Epithelial cell of prostate (primary cell): ENCODE measurements around the gene ITGAE.
"Not testable (repeated sequence)": the region's sequence is repeated elsewhere in the genome, so short reads cannot be mapped to it uniquely, and the experiment has no call there.

Source experiments
- DNase-seq: peaks from one replicate; pipeline ENCODE4 v3.0.0-alpha.2; 2011; ENCODE audit warnings: low read depth, low spot score
- H3K27ac ChIP-seq: fragments of 450-650 bp; 2 replicates; pipeline ENCODE4 v1.5.1; 2017; ENCODE audit warnings: mild to moderate bottlenecking

Gene ITGAE

DNA sequence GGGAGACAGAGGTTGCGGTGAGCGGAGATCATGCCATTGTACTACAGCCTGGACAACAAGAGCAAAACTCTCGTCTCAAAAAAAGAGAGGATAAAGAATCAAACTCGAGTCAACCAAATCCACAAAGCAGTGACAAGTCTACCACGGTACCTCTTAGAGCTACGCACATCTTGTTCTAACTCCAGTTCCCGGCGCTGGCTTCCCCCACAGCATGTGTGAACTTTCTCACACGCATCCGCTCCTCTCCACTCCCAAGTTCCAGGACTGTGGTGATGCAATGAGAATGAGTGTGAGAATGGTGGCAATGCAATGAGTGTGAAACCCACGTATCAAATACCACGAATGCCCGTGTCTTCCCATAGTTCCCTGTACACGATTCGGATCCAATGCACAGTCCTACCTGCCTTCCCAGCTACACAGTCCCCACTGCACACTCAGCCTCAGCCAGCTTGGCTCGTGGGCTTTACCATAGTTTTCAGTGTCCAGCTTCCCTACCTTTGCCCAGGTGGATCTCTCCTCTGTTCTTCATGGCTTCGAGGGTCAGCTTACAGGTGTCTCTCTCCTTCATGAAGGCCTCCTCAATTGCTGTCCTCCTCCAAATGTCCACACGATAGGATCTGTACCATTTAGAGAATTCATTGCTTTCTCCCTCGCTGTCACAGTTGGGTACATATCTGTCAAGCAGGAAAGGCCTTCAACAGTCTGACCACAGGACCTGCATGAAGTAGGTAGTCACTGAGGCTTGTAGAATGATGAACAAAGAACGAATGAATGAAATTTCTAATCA lies 95.9 kb downstream of the ITGAE start:
- no peak for DNase-seq
- no peak overlapping the region for H3K27ac ChIP-seq

DNA sequence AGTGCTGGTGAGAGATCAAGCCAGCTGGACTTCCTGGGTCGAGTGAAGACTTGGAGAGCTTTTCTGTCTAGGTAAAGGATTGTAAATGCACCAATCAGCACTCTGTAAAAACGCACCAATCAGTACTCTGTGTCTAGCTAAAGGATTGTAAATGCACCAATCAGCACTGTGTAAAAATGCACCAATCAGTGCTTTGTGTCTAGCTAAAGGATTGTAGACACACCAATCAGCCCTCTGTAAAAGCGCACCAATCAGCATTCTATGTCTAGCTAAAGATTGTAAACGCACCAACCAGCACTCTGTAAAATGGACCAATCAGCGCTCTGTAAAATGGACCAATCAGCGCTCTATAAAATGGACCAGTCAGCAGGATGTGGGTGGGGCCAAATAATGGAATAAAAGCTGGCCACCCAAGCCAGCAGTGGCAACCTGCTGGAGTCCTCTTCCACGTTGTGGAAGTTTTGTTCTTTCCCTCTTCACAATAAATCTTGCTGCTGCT lies 98.9 kb downstream of the ITGAE start:
- DNase-seq, H3K27ac ChIP-seq: not testable (repeated sequence)

DNA sequence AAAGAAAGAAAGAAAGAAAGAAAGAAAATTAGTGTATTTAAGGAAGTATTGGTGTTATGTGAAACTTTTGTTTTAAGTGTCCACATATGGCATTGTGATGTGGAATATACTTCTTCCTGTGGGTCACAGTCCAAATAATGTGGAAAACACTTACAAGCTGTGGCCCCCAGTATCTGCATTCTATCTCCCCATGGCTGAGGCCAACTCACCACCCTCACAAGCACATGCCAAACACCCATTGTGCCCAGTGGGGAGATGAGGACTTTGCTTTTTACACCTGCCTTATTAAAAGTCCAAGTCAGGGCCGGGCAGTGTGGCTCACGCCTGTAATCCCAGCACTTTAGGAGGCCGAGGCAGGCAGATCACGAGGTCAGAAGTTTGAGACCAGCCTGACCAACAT lies 101.0 kb downstream of the ITGAE start:
- no peak for DNase-seq
- no peak overlapping the region for H3K27ac ChIP-seq

DNA sequence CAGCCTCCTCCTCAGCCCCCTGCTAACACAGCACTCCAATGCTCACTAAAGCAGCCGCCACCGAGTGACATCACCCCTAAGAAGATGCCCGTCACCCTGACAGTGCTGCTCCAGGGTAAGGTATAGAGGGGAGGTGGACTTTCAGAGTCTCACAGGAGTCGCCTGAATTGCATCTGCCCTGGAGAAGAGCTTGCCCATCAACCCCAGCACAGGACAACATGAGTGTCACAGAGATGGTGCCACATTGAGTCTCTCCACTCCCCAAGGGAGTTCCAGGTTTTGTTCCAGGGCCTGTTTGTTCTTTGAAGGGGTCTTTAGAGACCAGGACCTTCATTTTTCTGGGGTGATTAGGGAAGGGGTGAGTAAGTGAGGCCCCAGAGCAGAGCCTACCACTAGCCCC lies 102.8 kb downstream of the ITGAE start:
- no peak overlapping the region for H3K27ac ChIP-seq
- no peak for DNase-seq

DNA sequence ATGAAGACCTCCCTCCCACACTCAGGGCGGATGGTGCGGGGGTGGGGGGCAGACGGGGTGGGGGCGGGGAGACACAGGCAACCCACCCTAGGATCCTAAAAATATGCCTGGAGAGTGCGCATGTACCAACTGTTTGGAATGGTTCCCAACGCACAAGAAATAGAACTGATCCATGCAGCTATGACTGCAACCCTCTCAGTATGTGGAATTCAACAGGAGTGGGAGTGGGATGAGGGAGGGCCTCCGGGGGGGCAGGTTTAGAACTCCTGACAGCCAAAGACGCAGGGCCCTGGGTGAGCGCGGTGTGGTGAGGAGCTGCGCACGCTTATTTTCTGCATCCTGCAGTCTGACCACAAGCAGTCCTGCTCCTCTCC lies 103.9 kb downstream of the ITGAE start:
- H3K27ac ChIP-seq: no peak overlapping the region
- no peak for DNase-seq

DNA sequence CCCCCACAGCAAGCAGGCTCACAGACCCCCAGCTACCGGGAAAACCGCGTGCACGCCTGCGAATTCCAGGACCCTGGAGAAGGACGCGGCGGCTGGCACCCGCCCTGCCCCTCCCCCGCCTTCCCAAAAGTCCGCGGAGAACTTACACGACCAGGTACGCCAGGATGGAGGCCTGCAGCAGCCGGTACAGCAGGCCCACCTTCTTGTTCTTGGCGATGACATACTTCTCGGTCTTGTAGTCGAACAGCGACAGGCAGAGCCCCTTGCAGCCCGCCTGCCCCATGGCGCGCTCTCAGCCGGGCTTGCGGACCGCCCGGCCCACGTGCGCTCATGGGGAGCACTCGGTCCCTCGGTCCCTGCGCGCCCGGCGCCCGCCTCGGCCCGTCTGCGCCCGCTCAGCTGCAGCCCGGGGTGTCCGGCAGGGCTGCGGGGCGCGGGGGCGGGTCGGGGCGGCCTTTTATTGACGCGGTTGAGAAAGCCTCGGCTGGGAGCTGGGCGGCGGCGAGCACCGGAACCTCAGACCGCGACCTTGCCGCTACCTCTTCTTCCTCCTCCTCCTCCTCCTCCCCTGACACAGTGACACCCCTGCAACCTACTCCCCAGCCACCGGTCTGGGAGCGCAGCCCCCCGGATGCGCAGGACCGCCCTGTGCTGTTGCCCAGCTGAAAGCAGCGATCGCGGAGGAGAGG lies 105.1 kb downstream of the ITGAE start, which contains the start of gene P2RX5:
P2RX5 (minus strand) TSS at position 433 of the 689 bp plus-strand sequence; CDS start at position 283, 150 bp downstream.
- no peak for DNase-seq
- no peak within 1 kb of the TSS for H3K27ac ChIP-seq

DNA sequence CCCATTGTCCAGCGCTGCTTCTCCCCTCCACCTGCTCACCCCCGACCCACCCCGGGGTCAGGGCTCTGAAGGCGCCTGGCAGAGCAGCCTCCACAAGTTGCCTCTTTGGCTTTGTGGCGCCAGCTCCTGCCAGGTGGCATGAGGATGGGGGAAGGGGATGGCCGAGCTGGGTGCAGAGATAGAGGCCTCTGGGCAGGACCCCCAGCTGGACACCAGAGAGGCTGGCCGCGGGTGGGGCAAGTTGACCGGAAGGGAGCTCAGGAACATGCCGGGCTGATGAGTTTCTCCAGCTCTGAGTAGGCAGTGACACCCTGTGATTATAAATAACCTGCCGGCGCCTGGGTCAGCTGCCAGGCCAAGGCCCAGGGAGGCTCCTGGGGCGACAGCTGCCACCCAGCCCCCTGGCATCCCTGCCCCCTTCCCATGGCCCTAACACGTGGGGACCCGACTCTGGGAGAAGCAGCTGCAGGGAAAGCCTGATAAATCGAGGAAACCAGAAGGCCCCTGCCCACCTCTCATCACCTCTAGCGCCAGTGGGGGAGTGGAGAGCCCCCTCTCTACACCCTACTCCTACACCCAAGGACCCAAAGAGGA lies 105.8 kb downstream of the ITGAE start:
- no peak overlapping the region for H3K27ac ChIP-seq
- no peak for DNase-seq

DNA sequence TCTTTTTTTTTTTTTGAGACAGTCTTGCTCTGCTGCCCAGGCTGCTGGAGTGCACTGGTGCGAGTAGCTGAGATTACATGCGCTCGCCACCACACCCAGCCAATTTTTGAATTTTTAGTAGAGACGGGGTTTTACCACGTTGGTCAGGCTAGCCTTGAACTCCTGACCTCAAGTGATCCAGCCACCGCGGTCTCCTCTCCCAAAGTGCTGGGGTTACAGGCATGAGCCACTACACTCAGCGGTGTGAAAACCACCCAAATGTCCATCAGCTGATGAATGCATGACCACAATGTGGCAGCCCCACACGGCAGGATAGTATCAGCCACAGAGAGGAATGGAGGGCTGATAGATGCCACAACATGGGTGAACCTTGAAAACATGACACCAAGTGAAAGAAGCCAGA lies 107.2 kb downstream of the ITGAE start:
- no peak overlapping the region for H3K27ac ChIP-seq
- DNase-seq: no peak

DNA sequence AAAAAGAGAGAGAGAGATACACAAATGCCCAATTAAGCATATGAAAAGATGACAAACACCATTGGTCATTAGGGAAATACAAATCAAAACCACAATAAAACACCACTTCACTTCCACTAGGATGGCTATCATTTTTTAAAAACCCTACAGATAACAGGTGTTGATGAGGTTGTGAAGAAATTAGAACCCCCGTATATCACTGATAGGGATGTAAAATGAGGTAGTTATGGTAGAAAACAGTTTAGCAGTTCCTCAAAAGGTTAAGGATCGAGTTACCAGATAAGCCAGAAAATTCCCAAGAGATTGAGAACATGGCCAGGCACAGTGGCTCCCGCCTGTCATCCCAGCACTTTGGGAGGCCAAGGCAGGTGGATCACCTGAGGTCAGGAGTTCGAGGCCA lies 107.8 kb downstream of the ITGAE start:
- no peak for DNase-seq
- H3K27ac ChIP-seq: no peak overlapping the region

DNA sequence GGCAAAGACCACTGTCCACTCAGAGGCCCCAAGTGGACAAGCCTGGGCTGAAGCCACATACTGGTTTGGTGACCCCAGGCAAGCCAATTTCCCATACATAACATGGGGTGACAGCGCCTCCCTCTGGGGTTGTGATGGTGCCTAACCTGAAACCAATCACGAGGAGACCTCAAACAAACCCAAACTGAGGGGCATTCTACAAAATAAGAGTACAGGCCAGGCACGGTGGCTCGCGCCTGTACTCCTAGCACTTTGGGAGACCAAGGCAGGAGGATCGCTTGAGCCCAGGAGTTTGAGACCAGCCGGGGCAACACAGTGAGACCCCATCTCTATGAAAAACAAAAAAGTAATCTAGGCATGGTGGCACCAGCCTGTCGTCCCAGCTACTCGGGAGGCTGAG lies 108.6 kb downstream of the ITGAE start:
- no peak for DNase-seq
- H3K27ac ChIP-seq: no peak overlapping the region

DNA sequence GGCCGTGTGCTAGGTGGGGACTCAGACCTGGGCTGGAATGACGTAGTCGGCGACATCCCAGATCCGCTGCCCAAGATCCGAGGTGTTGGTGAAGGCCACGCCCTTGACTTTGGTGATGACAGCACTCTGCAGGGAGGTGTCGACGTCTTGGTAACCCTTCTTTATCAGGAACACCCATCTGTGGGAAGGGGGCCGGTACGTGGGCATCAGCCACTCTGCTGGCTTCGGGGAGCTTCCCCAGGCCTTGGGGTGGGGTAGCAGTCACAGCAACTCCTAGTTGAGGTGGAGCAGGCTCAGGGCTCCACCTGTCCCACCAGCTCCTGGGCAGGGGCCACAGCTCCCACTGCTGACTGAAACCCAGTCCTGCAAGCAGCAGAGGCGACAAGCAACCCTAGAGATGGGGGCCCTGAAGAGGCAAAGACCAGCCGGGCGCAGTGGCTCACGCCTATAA lies 109.3 kb downstream of the ITGAE start:
- no peak overlapping the region for H3K27ac ChIP-seq
- no peak for DNase-seq

DNA sequence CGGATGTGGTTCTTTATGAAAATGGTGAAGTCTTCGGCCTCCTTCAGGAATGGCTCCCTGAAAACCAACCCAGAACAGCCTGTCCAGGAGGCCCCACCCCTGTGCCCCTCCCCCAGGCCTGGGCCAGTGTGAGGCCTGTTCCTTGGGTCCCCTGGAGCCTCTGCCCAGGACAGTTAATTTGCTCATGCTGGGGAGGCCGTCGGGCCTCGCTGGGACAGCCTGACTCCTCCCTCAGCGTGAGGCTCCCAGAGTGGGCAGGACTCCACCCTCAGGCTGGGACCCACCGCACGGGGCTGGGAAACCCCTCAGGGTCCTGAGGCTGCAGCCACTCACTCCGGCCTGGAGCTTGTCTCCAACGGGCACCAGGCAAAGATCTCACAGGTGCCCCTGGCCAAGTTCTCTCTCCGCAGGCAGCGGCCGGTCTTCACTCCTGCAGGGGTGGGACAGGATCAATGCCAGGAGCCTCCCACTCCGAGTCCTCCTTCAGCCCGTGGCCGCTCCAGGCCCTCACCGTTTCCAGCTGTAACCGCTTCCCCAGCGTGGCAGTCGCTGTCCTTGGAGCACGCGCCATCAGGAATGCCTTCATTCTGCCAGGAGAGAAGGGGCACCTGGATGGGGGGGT lies 110.8 kb downstream of the ITGAE start:
- no peak overlapping the region for H3K27ac ChIP-seq

DNA sequence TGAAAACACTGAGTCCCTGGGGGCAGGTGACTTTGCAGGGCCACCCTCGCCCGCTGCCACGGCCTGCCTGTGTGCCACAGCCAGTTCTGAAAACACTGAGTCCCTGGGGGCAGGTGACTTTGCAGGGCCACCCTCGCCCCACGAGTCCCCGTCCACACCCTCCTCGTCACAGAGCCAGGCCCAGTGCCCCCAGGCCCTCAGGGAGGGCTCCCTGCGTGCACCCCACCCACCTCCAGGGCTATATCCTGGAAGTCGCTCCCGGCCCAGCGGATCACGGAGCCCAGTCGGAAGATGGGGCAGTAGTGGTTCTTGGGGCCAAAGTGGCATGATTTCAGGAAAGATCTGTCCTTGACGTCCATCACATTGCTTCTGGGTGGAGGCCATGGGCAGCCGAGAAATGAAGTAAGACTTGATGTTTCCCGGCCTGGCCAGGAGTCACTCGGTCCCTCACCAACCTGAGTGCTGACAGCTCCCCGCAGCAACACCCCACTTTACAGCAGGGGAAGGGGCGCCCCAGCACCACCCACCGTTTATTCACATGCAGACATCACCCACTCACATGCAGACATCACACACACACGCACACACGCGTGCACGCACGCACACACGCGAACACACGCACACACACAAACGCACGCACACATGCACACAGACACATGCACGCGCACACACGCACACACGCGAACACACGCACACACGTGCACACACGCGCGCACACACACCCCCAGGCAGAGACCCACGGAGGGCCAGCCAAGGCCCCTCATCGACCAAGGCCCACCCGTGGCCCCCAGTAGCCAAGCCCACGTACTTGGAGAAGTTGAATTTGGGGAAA lies 111.5 kb downstream of the ITGAE start:
- no peak overlapping the region for H3K27ac ChIP-seq
- no peak for DNase-seq

More for the DNA sequence above, 110.8 kb downstream of the ITGAE start:
- DNase-seq: no peak

DNA sequence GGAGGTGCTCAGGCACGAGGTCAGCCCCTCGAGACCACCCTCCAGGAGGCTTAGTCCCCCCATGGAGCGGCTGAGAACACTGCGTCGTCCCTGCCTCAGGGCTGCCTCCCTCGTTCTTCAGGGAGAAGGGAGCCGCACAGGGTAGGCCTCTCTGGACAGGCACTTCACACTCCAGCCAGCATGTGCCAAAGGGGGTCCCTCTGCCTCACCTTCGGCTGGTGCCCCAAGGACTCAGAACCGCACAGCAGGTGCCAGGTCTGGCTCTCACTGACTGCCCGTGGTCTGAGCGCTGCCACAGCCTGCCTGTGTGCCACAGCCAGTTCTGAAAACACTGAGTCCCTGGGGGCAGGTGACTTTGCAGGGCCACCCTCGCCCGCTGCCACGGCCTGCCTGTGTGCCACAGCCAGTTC lies 112.1 kb downstream of the ITGAE start:
- H3K27ac ChIP-seq: no peak overlapping the region
- DNase-seq: no peak

DNA sequence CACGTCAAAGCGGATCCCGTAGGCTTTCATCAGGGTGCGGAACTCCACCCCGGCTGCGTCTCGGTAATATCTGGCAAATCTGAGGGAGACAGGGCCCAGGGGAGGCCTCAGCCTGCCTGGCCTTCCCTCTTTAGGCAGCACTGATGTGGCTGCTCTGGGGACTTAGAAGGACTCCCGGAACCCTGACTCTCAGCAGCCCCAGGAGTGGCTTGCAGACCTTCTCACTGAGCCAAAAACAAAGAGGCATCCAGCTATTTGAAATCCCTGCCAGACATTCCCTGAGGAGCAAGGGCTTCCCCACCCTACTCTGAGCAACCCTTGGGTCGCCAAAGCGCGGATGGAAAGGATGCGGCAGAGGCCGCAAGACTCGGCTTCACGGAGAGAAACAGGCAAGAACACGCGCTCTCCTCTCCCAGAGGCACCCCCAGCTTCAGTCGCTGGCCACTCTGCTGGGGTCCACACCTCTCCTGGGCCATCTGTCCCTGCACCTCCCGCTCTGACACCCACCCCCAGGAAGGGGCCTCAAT lies 112.9 kb downstream of the ITGAE start:
- no peak overlapping the region for H3K27ac ChIP-seq
- no peak for DNase-seq

DNA sequence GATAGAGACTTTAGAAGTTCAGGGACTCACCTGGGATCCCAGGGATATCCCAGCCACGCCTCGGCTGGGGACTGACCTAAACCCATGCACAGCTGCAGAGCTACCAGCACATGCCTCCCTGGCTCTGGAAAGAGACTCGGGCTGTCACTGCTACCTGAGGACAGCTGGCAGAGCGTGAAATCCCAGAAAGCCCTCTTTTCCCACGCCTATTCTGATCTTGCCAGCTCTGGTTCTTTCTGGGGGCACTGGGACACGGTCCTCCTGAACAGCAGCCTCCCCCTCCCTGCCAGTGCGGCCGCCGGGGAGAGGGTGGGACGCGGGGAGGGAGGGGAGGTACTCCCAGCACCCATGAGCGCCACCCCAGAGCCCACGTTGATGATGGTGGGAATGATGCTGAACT lies 115.8 kb downstream of the ITGAE start:
- DNase-seq: no peak
- H3K27ac ChIP-seq: no peak overlapping the region

DNA sequence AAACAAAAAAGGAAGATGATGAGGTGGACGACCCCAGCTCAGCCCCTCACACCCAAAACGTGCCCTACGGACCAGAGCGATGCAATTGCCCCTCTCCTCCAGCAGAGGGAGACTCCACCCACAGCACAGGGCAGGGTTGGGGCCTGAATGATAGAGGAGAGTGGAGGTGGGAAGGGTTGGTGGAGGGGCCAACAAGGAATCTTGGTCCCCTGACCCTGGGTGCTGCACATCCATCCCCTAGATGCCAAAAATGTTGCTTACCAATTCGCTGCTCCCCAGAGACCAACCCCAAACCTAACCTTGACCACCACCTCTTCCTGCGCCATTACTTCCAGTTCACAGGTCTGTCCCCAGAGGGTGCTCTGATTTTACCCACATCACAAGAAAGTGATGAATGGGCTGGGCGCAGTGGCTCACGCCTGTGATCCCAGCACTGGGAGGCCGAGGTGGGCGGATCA lies 117.9 kb downstream of the ITGAE start:
- DNase-seq: no peak
- H3K27ac ChIP-seq: no peak overlapping the region

DNA sequence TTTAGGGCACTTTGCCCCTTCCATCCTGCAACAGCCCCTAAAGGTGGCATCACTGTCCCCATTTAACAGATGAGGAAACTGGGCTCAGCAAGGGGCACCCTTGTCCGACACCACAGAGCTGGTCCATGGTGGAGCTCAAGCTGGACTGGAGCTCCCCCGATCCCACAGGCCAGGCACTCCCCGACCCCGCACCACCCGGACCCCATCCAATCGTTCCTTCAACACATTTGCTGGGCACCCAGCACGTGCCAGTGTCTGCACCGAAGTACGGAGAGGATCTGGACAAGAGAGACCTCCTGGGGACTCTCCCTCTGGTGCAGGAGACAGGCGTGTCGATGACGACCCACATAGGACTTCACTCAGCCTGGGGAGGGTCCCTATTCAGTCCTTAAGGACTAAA lies 119.0 kb downstream of the ITGAE start:
- DNase-seq: no peak
- H3K27ac ChIP-seq: no peak overlapping the region

DNA sequence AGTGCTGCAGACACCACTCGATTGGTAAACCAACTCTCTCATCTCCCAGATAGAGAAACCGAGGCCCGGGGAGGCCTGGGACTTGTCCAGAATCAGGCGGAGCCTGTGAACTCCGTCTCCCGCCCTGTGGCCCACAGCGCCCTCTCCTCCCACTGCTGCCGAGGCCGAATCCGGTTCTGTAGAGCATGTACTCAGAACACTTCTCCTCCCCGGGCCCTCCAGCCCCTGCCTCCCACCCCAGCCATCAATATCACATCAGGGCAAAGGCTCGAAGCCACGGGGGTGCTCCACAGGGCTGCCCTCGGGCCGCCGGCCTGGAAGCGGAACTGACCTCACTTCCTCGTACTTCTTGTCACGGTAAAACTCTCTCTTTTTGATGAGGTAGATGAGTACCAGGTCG lies 119.4 kb downstream of the ITGAE start:
- no peak overlapping the region for H3K27ac ChIP-seq
- DNase-seq: no peak

DNA sequence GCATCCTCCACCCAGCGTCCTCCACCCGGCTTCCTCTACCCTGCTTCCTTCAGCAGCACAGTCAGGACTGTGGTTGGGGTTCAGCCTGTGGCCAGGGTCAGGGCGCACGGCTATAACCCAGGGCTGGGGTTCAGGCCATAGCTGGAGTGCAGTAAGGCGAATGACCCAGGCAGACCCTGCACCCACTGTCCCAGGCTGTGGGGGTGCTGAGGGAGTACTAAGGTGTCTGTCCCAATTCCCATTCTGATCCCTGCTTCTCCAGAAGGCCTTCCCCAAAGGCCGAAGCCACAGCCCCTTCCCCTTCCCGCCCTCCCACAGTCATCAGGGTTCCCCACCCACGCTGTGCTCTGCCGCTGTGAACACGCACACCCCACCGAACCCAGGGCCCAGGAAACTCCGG lies 119.9 kb downstream of the ITGAE start:
- H3K27ac ChIP-seq: no peak overlapping the region
- no peak for DNase-seq
